ENCODE measurements around the gene CASS4. TPM values are rescaled to one million over a fixed set of nuclear protein-coding genes. Genes with fewer than 3 reads are reported as not detected.

CASS4 gene
- total RNA-seq, 2 experiments from 2014 or later, result 0.15 TPM; not detected in 1

GRCh38 chr20:56422824-56423189, 10.7 kb downstream of the CASS4 start:
- ChIA-PET CTCF (ENCODE audit: unreplicated experiment) (no interaction called here), POLR2A (no interaction called here)
- Histone ChIP-seq H3K4me2 (ENCODE audit: low read length) (no peak overlapping the region), H2AFZ (ENCODE audit: low read length) (no peak overlapping the region), H3K36me3 (ENCODE audit: insufficient read depth, low read length) (no peaks in the 10 kb centered on the region), H3K9me3 (ENCODE audit: low read length) (no peaks in the 10 kb centered on the region), H3K4me3 (ENCODE audit: low read depth, low read length, poor library complexity, severe bottlenecking) (no peak overlapping the region), H3K79me2 (ENCODE audit: insufficient read depth, low read depth, low read length) (no peaks in the 10 kb centered on the region), H3K27ac (ENCODE audit: low read depth, low read length, poor library complexity, severe bottlenecking) (no peak overlapping the region), H3K9me2 (ENCODE audit: insufficient read depth, low read length) (no peaks in the 10 kb centered on the region), H3K4me1 (ENCODE audit: insufficient read depth, low read length, poor library complexity, severe bottlenecking) (no peaks in the 10 kb centered on the region), H4K20me1 (ENCODE audit: insufficient read depth, low read length) (no peaks in the 10 kb centered on the region)
- TF ChIP-seq EZH2phosphoT487 (IDR thresholded peaks at IDR 0.05; ENCODE audit: borderline replicate concordance, low read depth, low read length) (no peak), CTCF (conservative IDR thresholded peaks at IDR 0.05; ENCODE audit: low read length) (no peak)
- no peak for DNase-seq (ENCODE audit: low spot score)
- no TSS peak for BruUV-seq (replicated peaks)
- intact Hi-C loops (cut with micrococcal nuclease; ENCODE audit: unreplicated experiment), result no loop called here

DNA sequence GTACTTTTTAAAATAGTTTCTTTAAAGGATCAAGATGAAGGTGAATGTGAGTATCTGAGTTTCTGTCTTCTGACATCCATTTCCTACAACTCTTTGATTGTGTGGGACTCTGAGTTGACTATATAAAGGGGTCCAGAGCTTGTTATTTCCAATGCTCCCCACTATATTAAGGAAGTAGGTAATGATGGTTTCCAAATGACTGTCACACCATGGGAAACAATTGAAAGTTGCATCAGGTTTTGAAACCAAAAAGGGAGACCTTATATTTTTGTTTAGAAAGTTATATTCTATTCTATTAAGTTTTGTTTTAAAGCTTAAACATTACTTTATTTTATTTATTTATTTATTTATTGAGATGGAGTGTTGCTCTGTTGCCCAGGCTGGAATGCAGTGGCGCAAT, 11.2 kb downstream of the CASS4 start:
- ChIA-PET CTCF (ENCODE audit: unreplicated experiment) (no interaction called here), POLR2A (interaction anchor here (1.3 kb wide), 1 partner anchor 11 kb away, joined by 4 read pairs; the partner anchor contains the start of gene CASS4)
- Histone ChIP-seq H4K20me1 (ENCODE audit: insufficient read depth, low read length) (no peaks in the 10 kb centered on the region), H3K4me3 (ENCODE audit: low read depth, low read length, poor library complexity, severe bottlenecking) (no peak overlapping the region), H3K79me2 (ENCODE audit: insufficient read depth, low read depth, low read length) (no peaks in the 10 kb centered on the region), H2AFZ (ENCODE audit: low read length) (no peak overlapping the region), H3K9me2 (ENCODE audit: insufficient read depth, low read length) (no peaks in the 10 kb centered on the region), H3K4me2 (ENCODE audit: low read length) (no peak overlapping the region), H3K4me1 (ENCODE audit: insufficient read depth, low read length, poor library complexity, severe bottlenecking) (no peaks in the 10 kb centered on the region), H3K36me3 (ENCODE audit: insufficient read depth, low read length) (no peaks in the 10 kb centered on the region), H3K27ac (ENCODE audit: low read depth, low read length, poor library complexity, severe bottlenecking) (no peak overlapping the region), H3K9me3 (ENCODE audit: low read length) (no peaks in the 10 kb centered on the region)
- no peak for DNase-seq (ENCODE audit: low spot score)
- intact Hi-C loops (cut with micrococcal nuclease; ENCODE audit: unreplicated experiment), result no loop called here
- no peak for TF ChIP-seq CTCF (conservative IDR thresholded peaks at IDR 0.05; ENCODE audit: low read length)
- no peak for TF ChIP-seq EZH2phosphoT487 (IDR thresholded peaks at IDR 0.05; ENCODE audit: borderline replicate concordance, low read depth, low read length)
- BruUV-seq (replicated peaks), result no TSS peak

DNA sequence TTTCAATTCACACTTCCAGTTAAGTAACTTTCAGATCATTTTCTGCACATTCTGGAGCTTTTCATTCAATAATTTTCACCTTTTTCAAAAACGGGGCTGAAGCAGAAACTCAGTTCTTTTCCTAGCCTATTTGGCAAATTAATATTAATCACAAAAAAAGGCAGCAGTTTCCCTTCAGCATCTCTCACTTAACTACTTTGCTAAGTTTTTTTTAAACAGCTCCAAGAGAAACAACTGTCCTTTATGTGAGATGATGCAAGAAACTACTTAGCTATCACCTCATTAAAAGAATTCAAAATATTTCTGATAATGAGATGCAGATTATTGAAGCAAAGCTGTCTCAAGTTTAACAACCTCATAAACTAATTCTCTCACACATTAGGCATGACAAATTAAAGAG, 11.8 kb downstream of the CASS4 start:
- no peak for DNase-seq (ENCODE audit: low spot score)
- BruUV-seq (replicated peaks), result no TSS peak
- Histone ChIP-seq H3K4me1 (ENCODE audit: insufficient read depth, low read length, poor library complexity, severe bottlenecking) (peaks cover under 1% of the 10 kb centered on the region), H3K9me3 (ENCODE audit: low read length) (no peaks in the 10 kb centered on the region), H3K27ac (ENCODE audit: low read depth, low read length, poor library complexity, severe bottlenecking) (no peak overlapping the region), H3K9me2 (ENCODE audit: insufficient read depth, low read length) (no peaks in the 10 kb centered on the region), H3K36me3 (ENCODE audit: insufficient read depth, low read length) (no peaks in the 10 kb centered on the region), H3K4me2 (ENCODE audit: low read length) (no peak overlapping the region), H3K79me2 (ENCODE audit: insufficient read depth, low read depth, low read length) (no peaks in the 10 kb centered on the region), H3K4me3 (ENCODE audit: low read depth, low read length, poor library complexity, severe bottlenecking) (no peak overlapping the region), H2AFZ (ENCODE audit: low read length) (no peak overlapping the region), H4K20me1 (ENCODE audit: insufficient read depth, low read length) (no peaks in the 10 kb centered on the region)
- ChIA-PET CTCF (ENCODE audit: unreplicated experiment) (no interaction called here), POLR2A (interaction anchor here (1.3 kb wide), 1 partner anchor 11 kb away, joined by 4 read pairs; the partner anchor contains the start of gene CASS4)
- TF ChIP-seq EZH2phosphoT487 (IDR thresholded peaks at IDR 0.05; ENCODE audit: borderline replicate concordance, low read depth, low read length), result no peak
- TF ChIP-seq CTCF (conservative IDR thresholded peaks at IDR 0.05; ENCODE audit: low read length), result no peak
- intact Hi-C loops (cut with micrococcal nuclease; ENCODE audit: unreplicated experiment), result no loop called here
